Limb (tissue), 2 donors: Measurements from ENCODE around the gene PEX5.
"Not testable (repeated sequence)": the region's sequence is repeated elsewhere in the genome, so short reads cannot be mapped to it uniquely, and the experiment has no call there.

ENCODE experiments used
- DNase-seq, 2 donors: peaks; one replicate each; pipeline ENCODE4 v3.0.0-alpha.2; 2016; ENCODE audit errors: extremely low spot score in 2 of 2

Gene PEX5

DNA sequence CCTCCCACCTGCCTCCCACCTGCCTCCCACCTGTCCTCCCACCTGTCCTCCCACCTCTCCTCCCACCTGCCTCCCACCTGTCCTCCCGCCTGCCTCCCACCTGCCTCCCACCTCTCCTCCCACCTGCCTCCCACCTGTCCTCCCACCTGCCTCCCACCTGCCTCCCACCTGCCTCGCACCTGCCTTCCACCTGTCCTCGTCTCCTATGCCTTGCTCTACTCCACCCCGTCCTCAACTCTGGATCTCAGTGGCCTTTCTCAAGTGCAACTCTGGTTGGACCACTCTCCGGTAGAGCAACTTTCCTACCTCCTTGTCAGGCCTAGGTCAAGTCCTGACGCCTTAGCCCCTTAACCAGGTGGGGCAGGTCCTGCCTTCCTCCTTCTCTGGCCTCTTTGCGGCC is 29.3 kb upstream of the PEX5 start:
- no peak for DNase-seq

DNA sequence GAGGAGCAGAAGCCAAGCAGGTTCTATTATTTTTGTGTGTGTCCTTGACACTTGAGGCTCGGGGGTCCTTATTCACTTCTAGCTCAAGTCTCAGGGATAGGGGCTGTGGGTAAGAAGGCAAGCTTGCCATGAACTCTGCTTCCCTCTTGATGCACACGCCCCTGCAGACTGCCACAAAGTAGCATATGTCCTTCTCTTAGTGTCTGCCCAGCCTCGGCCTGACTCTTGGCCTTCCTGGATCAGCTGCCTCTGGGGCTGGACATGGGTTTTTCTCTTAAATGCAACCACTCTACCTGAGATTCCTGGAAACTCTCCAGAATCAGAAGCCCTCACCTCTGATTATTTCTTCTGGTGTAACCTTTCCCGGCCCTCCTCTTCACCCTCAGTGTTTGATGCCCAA is 28.2 kb upstream of the PEX5 start:
- no peak for DNase-seq

DNA sequence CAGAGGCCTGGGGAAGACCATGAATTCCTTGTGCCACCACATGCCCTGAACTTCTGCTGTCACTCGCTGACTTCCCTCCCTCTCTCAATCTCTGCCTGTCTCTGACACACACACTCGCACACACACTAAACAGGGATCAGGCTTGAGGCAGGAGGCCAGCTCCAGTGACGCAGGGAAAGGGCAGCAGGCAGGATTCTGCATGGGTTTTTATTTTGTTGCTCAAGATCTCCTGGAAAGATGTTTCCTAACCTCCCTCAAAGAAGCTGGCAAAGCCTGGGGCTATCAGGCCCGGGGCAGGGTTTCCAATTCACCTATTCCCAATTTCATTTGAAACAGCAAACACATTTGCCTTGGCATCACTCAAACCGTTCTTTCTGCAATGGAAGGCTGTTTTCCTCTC is 27.7 kb upstream of the PEX5 start:
- no peak for DNase-seq

DNA sequence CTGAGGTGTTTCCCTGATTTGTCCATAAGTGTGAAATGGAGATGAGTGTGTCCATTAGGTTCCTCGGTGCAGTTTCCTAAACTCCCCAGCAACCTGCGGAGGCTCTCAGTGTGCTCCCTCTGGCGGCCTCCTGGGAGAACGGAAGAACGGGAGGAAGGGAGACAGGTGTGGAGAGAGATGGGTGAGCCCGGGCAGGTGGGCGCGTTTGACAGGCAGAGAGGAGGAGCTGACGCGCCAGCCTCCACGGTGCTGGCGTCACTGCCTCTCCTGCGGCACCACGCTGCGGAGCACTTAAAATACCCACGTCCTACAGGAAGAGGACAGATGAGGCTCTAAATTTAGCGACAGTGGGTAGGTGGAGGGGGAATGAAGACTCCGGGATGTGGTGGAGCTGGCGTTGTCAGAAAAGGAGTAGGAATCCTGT is 26.8 kb upstream of the PEX5 start:
- DNase-seq = no peak

DNA sequence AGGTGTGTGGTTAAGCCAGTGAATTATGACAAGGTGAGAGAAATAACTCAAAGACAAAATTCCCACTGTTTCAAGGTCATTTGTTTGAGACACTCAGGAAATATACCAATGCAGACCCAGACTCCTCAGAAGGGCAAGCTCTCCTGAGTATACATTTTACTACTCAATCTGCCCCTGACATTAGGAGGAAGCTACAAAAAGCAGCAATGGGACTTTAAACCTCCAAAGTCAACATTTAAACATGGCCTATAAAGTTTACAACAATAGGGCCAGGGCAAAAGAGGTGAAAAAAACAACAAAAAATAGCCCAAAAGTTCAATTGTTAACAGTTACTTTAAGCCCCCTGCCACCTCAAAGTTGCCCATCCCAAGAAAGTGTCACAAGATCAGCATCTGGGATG is 19.5 kb upstream of the PEX5 start:
- DNase-seq = no peak

DNA sequence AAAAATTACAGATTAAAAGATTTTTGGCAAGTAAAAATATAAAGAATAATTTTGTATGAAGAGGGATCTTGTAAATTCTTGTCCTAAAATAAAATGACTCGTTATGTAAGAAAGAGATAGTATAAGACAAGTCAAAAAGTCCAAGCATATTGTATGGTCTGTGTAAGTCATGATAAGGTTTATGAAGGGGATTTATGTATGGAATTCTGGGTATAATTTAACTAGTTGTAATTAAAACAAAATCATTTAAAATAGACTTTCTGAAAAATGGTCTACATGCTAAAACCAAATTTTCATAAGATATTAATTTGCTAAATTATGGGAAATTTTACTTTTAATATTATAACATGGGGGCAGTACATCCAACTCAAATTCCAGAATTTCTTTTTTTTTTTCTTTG is 17.6 kb upstream of the PEX5 start:
- no peak for DNase-seq

DNA sequence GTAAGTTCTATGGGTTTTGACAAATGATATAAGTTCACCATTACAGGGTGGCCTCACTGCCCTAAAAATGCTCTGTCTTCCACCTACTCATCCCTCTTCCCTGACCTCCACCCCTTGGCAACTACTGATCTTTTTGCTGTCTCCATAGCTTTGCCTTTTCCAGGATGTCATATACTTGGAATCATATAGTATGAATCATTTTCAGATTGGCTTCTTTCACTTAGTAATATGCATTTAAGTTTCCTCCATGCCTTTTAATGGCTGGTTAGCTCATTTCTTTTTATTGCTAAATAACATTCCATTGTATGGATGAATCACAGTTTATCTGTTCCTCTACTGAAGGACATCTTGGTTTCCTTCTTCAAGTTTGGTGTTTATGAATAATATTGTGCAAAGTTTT is 14.0 kb upstream of the PEX5 start:
- no peak for DNase-seq

DNA sequence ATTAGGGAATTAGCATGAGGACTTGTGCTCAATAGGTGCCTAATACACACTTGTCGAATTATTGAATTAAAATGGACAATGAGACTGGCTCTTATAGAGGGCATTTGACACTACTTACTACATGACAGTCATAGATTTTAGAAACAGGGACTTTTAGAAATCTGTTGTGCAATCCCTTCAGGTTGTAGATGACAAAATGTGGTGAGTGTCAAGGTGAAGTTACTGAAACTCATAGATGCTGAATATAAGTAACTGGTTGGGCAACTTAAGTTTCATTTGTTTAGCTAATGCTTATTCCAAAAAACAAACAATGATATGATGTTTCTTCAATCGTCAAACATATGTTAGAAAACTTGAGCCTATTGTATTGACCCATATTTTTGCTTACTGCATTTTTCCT is 12.9 kb upstream of the PEX5 start:
- DNase-seq = no peak

DNA sequence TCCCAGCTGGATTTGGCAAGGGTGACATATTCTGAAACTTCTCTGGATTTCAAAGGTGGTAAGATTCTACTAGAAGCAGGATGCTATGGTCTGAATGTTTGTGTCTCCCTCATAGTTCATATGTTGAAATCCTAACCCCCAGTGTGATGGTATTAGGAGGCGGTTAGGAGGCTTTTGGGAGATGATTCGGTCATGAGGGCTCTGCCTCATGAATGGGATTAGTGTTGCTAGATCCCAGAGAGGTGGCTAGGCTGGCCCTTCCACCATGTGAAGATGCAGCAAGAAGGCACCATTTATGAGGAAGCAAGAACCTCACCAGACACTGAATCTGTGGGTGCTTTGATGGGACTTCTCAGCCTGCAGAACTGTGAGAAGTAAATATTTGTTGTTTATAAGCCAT is 11.0 kb upstream of the PEX5 start:
- DNase-seq = no peak

DNA sequence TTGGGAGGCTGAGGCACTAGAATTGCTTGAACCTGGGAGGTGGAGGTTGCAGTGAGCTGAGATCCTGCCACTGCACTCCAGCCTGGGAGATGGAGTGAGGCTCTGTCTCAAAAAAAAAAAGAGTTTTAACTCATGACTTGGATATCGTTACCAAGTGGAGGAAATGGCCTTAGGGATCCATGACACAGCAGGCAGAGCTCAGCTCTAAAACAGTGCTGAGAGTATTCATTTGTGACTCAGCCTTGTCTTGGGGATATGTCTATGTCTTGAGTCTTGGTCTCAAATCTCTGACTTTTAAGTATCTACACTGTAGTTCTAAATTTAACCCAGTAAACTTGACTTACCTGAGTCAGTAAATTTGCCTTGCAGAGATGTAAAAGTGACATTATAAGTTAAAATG is 8.8 kb upstream of the PEX5 start:
- no peak for DNase-seq

DNA sequence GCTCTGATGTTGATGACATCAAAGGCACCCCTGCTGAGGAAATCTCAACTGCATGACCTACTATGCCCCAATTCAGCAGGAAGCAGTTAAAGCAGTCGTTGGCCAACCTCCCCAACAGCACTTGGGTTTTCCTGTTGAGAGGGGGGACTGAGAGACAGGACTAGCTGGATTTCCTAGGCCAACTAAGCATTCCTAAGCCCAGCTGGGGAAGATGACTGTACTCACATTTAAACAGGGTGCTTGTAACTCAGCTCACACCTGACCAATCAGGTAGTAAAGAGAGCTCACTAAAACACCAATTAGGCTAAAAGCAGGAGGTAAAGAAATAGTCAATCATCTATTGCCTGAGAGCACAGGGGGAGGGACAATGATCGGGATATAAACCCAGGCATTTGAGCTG is 3.4 kb upstream of the PEX5 start:
- not testable (repeated sequence) for DNase-seq

DNA sequence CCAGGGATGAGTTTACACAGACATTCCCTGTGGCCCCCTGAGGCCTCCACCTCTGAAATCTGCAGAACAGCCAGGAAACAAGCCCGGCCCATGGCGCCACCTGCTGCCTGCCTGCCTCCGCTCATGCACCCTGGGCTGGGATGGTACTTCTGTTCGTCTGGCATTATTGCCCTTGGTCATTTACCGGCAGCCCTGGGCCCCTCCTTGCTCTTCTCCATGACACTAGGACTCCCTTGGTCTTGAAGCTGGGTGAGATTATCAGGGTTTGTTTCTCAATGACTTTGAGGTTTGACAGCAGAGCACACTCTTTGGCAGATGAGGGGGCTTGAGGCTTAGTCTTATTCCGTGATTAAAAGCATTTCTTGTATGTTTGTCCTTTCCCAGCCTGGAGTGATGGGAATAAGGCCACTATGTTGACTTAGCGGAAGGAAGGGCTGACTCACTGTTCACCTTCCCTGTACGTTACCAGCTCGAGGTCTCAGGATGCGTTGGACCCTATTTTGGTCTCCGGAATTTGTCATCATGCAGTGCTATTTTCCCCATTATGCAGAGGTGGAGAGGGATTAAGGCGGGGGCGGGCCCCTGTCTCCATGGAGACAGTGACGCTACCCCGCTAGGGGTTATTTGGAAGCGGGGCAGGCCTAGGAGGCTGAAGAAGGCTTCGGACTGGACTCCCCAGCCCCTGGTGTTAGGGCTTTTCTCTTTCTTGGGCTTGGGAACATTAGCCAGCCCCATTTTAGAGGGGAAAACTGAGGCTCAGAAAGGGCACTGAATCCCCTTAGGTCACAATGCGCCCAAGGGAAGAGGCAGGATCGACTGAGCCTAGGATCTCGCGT is 706 bp upstream of the PEX5 start:
- peak; percentile 43 to 78 for DNase-seq

DNA sequence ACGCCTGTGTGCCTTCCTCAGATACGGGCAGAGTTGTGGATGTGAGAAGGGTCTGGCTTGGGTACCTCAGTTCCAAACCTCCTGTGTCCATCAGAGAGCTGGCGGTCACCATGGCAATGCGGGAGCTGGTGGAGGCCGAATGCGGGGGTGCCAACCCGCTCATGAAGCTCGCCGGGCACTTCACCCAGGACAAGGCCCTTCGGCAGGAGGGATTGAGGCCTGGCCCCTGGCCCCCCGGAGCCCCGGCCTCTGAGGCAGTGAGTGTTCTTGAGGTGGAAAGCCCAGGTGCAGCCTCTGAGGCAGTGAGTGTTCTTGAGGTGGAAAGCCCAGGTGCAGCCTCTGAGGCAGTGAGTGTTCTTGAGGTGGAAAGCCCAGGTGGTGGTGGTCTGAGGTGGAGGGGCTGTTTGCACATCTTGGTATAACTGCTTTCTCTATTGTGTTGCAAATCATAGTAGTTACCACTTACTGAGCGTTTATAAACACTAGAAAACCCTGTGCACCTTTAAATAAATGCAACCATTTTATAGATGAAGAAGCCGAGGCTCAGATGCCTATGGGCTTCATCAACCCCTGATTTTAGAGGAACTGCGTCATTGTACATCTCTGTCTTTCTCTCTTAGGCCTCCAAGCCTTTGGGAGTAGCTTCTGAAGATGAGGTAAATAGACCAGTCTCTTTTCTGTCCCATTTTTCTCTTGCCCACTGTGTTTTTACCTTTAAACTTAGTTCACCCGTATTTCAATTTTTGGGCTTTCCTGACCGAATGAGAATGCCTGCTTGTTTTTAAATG is 976 bp downstream of the PEX5 start:
- no peak for DNase-seq

DNA sequence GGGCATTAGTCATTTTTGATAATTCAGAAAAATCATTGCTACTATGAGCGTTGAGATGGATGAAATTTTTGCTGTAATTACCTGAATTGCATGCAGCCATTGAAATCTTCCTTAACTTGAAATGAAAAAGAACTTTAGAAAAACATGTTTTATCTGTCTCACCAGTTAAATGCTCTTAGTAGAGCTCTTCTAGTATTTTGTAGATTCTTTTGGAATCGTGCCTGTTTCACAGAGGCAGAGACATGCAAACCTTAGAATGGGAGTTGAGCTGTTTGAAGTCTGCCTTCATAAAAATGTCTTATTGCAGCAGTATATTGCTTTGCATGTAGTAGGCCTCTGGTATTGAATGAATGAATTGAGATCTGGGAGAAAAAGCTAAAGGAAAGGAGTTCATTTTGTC is 4.2 kb downstream of the PEX5 start:
- no peak for DNase-seq

DNA sequence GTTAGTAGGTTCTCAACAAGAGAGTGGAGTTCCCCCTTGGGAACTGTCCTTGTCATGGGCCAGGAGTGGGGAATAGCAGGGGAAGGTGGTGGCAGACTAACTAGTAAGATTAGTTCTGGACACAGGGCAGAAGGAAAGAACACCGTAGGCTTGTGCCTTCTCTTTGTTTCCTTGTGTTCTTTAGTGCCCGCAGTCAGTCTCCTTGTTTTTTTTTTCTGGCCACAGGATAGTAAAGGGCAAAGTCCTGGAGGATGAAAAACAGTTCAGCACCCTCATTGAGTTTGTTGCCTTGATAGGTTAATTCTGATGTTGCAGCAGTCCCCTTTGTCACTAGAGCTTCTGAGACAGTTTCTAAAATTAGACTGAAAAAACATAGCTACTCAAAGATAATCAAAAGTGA is 8.4 kb downstream of the PEX5 start:
- DNase-seq = no peak

DNA sequence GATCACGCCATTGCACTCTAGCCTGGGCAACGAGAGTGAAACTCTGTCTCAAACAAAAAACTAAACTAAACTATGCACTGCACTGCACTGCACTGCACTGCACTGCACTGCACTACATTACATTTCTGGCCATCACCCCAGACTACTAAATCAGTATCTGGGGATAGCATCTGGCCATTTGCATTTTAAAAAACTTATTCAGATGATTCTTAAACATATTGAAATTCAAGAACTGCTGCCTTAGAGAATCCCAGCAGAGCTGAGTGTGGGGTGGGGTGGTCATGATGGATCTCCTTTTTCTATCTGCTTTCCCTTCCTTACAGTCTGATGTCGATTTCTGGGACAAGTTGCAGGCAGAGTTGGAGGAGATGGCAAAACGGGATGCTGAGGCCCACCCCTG is 13.6 kb downstream of the PEX5 start:
- DNase-seq = no peak

DNA sequence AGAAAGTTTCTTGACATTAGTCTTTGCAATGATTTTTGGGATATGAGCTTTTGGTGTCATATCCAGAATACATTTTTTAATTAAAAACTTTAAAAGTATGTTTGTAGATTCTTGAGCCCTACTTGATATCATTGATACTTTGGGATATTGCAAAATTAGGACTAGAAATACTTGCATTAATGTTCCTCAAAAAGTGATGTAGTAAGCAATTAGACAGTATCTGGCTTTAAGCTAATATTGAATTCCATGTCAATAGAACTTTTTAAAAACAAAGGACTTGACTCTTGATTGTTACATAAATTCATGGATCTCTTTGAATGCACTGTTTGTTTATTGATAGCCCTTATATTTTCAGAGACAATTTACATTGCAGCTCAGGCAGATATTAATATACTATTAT is 15.6 kb downstream of the PEX5 start:
- no peak for DNase-seq

DNA sequence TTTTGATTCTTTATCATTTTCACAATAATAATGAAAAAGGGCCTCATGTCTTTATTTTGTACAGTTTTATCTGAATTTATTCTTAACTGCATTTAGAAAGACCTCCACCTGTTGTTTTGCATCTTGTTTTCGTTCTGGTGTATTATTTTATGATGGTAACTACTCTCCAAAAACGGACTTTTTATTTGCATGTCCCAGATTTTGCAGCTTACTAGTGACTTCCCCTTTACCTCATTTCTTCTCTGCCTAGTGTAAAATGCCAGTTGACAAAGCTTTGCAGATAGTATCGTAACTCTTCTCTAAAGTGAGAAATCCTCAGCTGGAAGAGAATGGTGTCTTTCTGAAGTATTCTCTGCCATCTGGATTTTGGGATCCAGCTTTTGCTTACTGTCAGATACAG is 17.2 kb downstream of the PEX5 start:
- no peak for DNase-seq

DNA sequence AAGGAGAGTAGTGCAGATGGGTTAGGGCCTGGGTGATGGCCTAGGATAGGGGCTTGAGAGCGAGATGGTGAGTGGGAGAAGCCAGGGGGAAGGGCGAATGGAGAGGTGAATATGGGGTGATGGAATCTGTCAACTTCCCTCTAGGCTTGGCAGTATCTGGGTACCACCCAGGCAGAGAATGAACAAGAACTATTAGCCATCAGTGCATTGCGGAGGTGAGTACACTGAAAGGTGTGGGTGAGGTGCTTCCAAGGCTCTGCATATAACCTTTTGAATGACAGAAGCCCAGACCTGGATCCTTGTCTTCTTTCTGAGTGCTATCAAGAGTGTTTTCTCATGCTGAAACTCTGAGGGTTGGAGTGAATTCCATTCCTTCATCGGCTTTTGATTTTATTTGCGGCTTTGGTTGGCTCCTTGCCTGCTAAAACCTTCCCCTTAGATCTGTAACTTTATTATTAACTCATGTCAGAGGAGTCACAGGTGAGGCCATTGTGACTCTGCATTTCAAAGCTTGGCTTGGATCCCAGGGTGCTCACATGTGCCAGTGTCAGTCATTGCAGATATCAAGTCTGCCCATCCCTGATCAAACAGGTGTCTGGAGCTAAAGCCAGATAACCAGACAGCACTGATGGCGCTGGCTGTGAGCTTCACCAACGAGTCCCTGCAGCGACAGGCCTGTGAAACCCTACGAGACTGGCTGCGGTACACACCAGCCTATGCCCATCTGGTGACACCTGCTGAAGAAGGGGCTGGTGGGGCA is 18.6 kb downstream of the PEX5 start:
- no peak for DNase-seq

DNA sequence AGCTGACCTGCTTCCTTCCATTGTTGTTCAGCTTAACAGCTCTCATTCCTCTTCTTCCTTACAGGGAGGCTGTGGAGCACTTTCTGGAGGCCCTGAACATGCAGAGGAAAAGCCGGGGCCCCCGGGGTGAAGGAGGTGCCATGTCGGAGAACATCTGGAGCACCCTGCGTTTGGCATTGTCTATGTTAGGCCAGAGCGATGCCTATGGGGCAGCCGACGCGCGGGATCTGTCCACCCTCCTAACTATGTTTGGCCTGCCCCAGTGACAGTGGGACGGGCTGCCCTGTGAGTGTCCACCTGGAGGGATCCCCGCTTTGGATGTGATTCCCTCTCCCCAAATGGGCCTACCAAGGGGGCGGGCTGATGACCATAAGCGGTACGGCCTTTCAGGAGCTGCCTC is 20.5 kb downstream of the PEX5 start:
- no peak for DNase-seq

DNA sequence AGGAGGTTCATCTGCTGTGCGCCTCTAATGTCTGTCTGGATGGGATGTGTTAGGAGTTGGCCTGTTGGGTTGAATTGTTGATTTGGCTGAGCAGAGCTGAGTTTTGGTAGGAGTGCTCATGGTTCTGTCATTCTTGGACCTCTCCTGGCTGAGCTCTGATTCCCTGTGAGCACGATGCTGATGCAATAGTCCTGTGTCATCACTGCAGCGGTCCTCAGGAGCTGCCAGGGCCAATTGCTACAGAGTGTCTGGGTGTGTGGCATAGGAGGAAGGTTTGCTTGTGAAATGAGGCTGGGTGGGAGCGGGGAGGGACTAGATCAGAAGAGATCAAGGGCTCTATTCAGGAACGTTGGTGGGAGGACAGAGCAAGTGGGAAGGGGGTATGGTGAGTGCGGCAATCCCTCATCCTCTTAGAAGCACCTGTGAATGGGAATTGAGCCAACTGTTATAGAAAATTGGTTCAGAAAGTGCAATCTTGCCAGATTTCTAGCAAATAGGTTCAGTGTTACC is 21.2 kb downstream of the PEX5 start:
- no peak for DNase-seq

DNA sequence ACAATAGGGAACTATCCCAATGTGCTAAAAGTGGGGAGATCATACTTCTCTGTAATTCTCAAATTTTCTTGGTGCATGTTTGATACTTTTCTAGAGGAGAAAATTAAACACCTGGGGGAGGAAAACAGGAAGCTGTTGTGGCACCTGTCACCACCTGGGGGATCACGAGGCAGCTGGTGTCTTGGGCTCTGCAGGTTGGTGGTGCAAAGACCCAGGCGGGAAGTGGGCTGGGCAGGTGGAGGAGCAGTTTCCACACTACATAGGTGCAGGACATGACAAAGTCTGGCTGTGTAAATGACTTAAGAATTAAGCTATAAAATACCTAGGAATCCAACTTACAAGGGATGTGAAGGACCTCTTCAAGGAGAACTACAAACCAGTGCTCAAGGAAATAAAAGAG is 23.2 kb downstream of the PEX5 start:
- DNase-seq = no peak
